ENCODE measurements around the gene PPP4R1. TPM values are rescaled to one million over a fixed set of nuclear protein-coding genes. Genes with fewer than 3 reads are reported as not detected.

The PPP4R1 gene
- total and polyA plus RNA-seq, 2 of the 4 experiments (the other 2 are of a cell fraction) = 80.6 to 123 TPM

DNA sequence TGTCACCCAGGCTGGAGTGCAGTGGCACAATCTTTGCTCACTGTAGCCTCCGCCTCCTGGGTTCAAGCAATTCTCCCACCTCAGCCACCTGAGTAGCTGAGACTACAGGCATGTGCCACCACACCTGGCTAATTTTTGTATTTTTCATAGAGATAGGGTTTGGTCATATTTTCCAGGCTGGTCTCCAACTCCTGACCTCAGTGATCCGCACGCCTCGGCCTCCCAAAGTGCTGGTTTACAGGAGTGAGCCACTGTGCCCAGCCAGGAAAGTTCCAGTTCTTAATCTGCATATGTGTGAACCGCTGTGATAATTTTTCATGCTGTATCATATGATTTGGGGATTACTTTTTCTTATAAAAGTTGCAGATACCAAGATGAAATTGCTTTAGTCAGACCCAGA lies 14.6 kb upstream of the PPP4R1 start:
- H4K91ac ChIP-seq (ENCODE audit: insufficient read depth, low read depth, low read length) = no peak overlapping the region
- no peak overlapping the region for H3K27ac ChIP-seq (ENCODE audit: insufficient read depth, low read length)
- intact Hi-C loops (cut with micrococcal nuclease) = no loop called here
- H2AFZ ChIP-seq (replicated peaks; ENCODE audit: low read length, poor library complexity) = no peak overlapping the region
- no peak overlapping the region for H2BK120ac ChIP-seq (ENCODE audit: low read depth, low read length)
- H3K14ac ChIP-seq (replicated peaks; ENCODE audit: low read depth, low read length) = no peak overlapping the region
- no peak overlapping the region for H4K8ac ChIP-seq (ENCODE audit: low read depth in 2 of 2, low read length in 2 of 2)
- no peaks in the 10 kb centered on the region for H3K36me3 ChIP-seq (ENCODE audit: control insufficient read depth, insufficient read depth, low read length)
- no peak overlapping the region for H2BK15ac ChIP-seq (ENCODE audit: low read depth, low read length)
- no peaks in the 10 kb centered on the region for H3K9me3 ChIP-seq (ENCODE audit: control insufficient read depth, insufficient read depth, low read length)
- no peak overlapping the region for H2BK20ac ChIP-seq (ENCODE audit: low read depth, low read length)
- H3K9me1 ChIP-seq (ENCODE audit: insufficient read depth, low read length) = peaks cover 3% of the 10 kb centered on the region
- TF ChIP-seq CEBPB (IDR thresholded peaks at IDR 0.05; ENCODE audit: low read depth, low read length) = no peak
- no peak overlapping the region for H4K5ac ChIP-seq (ENCODE audit: low read depth, low read length)
- no peak overlapping the region for H3K4ac ChIP-seq (ENCODE audit: low read depth, low read length)
- H3K56ac ChIP-seq (ENCODE audit: extremely low read depth, insufficient read depth, low read length) = no peak overlapping the region
- ChIA-PET CTCF (no interaction called here), POLR2A (ENCODE audit: unreplicated experiment) (no interaction called here)
- no peak overlapping the region for H2AK5ac ChIP-seq (ENCODE audit: low read depth, low read length)
- no peak overlapping the region for H3K4me2 ChIP-seq (ENCODE audit: low read depth, low read length)
- H3K18ac ChIP-seq (ENCODE audit: low read depth, low read length) = no peak overlapping the region
- no peak overlapping the region for H3K9ac ChIP-seq (ENCODE audit: low read depth, low read length)
- no peak overlapping the region for H2BK5ac ChIP-seq (ENCODE audit: low read depth, low read length, poor library complexity, severe bottlenecking)
- no TSS peak for BruUV-seq (replicated peaks)
- no peaks in the 10 kb centered on the region for H3K79me1 ChIP-seq (ENCODE audit: low read depth in 1 of 2, low read length in 2 of 2)
- H3K4me1 ChIP-seq (ENCODE audit: control insufficient read depth, insufficient read depth, low read length) = peaks cover 5% of the 10 kb centered on the region; the same call in 1 of the 2 replicates
- WGBS, 2 experiments (ENCODE audit: extremely low coverage in 2 of 2, insufficient read length in 1 of 2) = 95% methylated on average over 3 of the region's 5 CpGs; no CpG with 5 or more reads in 1 of the 2 experiments
- in situ Hi-C loops (cut with MboI; ENCODE audit: low sequenced_read_pairs) = no loop called here
- DNase-seq = no peak
- no peaks in the 10 kb centered on the region for H3K27me3 ChIP-seq (ENCODE audit: control insufficient read depth, insufficient read depth, low read length)
- H3K4me3 ChIP-seq (ENCODE audit: insufficient read depth, low read depth, low read length) = no peak overlapping the region
- H2AK9ac ChIP-seq (replicated peaks; ENCODE audit: low read depth, low read length, poor library complexity) = no peak overlapping the region
- H4K20me1 ChIP-seq (ENCODE audit: insufficient read depth, low read length) = no peaks in the 10 kb centered on the region
- no peak for ATAC-seq (ENCODE audit: low read depth)
- dilution Hi-C loops (cut with HindIII; ENCODE audit: low sequenced_read_pairs, unreplicated experiment) = no loop called here
- H3K23ac ChIP-seq (ENCODE audit: low read depth, low read length) = no peak overlapping the region
